GM18858 (cell line): ENCODE measurements around the gene HNRNPU.

Experiments used
- ATAC-seq: cut with Tn5 transposase; IDR thresholded peaks from one replicate; pipeline ENCODE4 v1.9.1; 2021; ENCODE audit not compliant: unreplicated experiment

The HNRNPU gene

DNA sequence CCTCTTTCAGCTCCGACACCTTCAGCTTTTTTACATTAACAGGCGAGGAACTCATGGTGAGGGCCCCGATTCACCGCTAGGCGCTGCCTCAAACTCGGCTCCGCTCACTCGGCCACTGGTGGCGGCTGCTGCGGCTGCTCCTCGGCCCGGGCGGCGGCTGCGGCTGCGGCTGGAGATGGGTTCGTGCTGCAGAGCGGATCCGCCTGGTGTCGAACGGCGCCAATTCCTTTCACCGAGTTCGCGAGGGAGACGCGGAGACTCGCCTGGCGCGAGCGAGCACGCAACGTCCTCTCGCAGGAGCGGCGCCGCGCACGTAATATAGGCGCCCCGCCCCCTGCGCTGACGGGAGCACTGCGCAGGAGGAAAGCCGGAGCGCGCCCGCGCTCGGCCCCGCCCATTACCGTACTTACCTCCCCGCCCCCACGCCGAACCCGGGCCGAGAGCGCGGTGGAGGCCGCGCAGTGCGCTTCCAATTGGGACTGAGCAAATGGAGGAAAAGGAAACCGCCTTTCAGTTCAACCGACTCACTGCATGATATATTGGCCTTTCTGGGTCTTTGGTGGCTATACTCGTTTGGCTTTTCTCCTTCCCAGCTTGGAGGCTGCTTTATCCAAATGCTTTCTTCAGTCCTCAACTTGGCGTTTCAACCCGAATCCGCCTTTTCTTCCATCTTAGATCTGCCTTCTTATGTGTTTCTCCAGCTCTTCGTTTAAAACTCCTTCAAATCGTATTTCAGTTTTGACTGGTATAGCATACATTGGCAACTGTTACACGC is at the start of gene HNRNPU:
Gene HNRNPU (minus strand): TSS at position 291 of the 775 bp plus-strand sequence. CDS start 236 bp downstream, at position 55.
- peak; percentile 48 for ATAC-seq

DNA sequence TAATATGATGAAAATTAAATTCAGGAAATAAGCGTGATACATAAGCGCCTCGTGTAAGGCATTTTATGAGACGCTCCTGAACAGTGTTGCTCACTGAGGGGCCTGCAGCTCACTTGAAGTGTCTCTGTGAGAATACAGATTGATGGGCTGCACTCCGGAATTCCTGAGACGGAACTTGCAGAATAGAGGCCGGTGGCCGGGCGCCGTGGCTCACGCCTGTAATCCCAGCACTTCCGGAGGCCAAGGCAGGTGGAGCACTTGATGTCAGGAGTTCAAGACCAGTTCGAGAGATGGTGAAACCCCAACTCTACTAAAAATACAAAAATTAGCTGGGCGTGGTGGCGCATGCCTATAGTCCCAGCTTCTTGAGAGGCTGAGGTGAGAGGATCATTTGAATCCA is 49.5 kb upstream of the HNRNPU start:
- no peak for ATAC-seq

DNA sequence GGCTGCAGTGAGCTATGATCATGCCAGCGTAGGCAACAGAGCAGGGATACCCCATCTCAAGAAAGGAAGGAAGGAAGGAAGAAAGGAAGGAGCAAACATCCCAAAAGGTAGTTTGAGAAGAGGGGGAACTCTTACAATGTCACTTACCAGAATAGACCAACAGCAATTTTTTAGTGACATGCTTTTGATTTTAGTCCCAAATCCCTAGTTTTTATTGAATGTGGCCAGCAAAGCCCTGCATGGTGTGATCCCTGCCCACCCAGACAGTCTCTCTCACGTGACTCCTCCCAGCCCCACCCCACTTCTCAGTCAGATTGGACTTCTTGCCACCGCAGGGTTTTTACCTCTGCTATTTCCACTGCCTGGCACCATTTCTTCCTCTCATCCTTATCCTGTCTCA is 39.8 kb upstream of the HNRNPU start:
- ATAC-seq = no peak

DNA sequence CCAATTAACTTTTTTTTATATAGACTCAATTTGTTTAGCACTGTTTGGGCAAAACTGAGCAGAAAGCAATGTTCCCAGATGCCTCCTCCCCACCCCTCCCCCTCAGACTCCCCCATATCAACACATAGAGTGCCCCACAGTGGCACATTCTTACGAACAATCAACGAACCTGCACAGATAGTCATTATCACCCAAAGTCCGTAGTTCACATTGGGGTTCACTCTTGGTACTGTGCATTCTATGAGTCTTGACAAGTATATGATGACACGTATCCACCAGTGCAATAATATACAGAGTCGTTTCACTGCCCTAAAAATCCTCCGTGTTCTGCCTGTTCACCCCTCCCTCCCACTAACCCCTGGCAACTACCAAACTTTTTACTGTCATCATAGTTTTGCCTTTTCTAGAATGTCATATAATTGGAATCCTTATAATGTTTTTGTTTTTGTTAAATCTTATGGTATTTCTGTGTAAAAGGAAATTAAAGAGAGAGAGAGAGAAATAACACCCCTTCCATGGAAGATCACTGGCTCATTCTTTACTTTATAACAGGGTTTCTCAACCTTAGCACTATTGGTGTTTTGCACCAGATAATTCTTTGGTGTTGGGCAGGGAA is 37.2 kb upstream of the HNRNPU start:
- ATAC-seq = no peak

DNA sequence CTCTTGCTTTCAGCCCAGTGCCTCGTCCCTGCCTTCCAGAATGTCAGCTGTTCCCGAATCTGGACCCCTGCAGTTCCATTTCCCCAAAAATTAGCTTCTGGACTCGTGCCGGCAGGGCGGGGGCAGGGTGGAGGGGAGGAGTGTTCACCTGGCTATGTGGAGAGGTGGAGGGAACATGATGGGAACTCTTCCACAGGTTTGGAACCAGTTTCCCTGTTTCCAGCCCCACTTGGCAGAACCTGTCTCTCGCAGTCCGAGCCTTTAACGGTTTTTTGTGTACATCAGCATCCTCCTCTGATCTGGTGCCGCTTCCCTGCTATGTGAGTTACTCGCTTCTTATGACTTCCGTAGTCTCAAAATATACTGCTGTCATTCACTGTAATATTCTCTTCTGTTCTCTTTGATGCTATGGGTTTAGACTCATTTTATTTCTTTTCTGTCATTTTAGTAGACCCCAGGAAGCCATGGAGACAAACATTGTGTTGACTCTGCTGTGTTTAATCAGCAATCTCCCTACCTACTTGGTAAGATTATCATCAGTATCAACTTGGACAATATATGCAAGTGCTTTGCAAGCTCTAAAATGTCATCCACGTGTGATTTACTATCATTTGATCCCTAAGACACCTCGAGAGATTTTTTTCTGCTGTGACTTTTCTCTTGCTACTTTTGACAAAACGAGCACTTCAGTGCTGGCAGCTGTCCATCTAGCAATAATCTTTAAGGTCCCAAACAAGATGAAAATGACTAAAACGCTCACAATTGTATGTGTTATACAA is 33.3 kb upstream of the HNRNPU start:
- ATAC-seq = no peak

DNA sequence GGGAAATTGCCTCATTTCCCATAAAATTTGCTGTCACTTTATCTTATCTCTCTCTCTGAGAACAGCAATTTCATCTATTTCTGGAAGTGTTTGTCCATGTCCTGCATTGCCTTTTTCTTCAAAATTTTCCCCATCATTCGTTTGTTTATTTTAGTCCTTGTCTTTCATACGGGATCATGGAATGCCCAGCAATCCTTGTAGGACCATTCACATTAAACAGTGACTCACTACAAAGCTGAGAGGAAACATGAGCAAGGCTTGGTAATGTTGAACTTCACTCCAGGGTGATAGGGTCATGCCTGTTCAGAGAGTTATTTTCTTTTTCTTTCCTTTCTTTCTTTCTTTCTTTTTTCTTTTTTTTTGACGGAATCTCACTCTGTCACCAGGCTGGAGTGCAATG is 32.2 kb upstream of the HNRNPU start:
- no peak for ATAC-seq

DNA sequence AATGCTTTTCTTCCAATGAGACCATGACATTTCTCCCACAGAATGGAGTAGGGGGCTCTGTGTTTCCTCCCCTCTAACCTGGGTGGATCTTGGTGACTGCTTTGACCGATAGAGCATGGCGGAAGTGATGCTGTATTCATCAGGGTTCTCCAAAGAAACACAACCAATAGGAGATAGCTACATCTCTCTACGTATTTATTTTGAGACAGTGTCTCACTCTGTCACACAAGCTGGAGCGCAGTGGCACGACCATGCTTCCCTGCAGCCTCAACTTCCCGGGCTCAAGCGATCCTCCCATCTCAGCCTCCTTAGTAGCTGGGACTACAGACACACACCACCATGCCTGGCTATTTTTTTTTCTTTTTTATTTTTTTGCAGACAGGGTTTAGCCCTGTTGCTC is 29.5 kb upstream of the HNRNPU start:
- no peak for ATAC-seq

DNA sequence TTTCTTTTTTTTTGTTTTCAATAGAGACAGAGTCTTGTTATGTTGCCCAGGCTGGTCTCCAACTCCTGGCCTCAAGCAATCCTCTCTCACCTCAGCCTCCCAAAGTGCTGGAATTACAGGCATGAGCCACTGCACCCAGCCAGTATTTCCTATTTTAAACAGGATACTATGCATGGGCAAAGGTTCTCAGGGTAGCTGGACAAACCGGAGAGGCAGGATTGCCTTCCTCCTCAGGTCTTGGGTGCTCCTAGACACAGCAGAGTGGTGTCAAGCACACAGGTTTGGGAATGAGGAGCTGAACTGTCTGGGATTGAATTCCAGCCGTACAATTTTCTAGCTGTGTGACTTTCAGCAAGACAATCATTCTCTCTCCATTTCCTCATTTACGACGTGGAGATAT is 22.9 kb upstream of the HNRNPU start:
- no peak for ATAC-seq

DNA sequence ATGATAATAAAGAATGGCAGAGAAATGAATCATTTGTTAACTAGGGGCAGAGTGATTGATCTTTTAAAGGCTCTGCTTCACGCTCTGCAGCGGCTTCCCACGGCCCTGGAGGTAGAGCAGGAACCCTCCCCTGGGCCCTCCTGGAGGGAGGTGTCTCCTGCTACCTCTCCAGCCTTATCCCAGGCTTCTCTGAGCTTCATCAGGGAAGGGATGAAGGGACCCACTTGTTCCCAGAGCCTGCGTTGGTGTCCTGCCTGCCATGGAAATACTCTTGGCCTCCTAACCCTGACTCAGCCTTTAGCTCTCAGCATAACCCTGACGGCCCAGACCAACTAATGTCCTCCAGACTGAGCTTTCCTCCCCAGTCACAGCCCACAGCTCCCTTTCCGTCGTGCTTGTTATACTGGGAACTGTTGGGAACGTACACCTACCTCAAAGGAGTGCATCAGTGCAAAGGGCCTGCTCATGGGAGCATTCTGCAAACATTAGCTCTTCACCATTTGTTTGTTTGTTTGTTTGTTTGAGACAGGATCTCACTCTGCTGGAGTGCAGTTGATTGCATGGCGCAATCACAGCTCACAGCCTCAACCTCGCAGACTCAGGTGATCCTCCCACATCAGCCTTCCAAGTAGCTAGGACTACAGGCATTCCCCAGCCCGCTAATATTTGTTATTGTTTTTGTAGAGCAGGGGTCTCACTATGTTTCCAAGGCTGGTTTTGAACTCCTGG is 17.4 kb upstream of the HNRNPU start:
- no peak for ATAC-seq

DNA sequence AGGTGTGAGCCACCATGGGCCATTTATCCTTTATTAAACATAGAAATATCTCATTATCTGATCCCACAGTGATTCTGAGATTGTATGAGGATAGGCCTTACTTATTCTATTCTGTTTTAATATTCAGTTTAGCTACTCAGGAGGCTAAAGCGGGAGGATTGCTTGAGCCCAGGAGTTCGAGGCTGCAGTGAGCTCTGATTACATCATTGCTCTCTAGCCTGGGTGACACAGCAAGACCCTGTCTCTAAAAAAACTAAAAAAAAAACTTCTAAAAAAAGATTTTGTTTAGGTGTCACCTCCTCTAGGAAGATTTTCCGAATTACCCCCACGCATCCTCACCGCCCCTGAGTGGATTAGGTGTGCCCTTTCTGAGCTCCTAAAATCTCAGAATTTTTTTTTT is 14.3 kb upstream of the HNRNPU start:
- ATAC-seq = no peak

DNA sequence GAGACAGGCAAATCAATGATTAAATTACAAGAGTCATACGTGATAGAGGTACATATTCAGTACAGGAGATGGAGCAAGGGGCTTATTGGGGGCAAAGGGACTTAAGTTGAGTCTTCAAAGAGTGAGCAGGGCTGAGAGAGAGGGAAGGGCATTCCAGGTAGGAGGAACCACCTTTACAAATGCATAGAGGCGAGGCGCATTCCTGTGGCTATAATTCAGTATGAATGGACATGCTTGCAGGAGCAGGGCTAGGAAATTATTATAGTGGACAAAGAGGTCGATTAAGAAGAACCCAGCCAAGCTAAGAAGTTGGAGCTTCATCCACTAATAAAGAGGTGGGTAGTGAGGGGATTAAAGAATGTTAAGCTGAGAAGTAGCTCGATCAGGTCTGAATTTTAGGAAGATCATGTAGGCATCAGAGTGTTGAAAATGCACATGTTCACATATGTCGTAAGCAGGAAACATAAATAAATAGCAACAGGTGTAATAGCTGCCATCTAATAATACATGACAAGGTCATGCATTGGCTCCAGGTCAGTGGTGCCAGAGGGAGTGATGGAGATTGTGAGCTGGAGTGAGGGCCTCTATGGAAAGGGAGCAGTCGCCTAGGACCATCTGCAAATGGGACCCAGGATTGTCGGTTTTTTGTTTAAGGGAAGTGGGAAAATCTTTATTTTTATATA is 12.0 kb upstream of the HNRNPU start:
- no peak for ATAC-seq

DNA sequence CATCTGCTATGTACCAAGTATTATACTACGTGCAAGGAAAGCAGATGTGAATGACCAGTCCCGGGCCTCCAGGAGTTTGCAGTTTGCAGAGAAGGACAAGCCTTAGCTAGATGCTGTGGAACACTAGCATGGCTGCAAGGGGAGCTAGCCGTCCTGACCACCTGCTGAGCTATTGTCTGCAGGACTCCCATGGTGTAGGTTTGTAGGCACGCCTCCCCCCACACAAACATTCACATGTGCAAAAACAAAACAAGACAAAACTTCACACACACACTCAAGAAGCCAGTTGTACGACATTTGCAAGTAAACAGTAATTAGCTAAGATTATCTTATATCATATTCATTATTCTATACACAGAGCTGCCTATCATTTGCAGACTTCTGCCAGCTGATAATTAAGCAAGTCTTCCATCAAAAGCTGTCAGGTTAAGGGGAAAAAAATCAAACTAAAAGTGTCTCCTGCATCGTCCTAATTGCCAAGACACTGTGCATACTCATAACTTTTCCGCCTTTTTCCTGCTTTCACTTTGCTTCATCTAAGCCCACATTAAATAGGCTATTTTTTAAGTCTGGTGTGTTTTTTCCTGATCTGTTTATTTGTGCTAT is 10.7 kb upstream of the HNRNPU start:
- no peak for ATAC-seq

DNA sequence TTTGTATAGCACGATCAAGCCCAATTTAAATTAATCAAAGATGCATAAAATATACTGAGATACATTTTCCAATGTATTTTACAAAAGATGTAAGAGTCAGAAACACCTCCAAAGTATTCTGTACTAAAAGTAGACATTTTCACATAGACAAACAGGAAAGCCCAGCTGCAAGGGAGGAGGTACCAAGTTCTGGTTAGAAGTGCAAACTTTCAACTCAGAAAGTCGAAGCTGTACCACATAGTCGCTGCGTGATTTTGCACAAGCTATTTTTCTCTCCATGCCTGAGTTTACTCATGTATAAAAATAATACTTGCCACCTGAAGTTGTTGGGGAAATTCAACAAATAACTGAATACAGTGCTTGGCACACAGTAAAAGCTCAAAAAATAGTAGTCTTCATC is 5.6 kb upstream of the HNRNPU start:
- ATAC-seq = no peak

DNA sequence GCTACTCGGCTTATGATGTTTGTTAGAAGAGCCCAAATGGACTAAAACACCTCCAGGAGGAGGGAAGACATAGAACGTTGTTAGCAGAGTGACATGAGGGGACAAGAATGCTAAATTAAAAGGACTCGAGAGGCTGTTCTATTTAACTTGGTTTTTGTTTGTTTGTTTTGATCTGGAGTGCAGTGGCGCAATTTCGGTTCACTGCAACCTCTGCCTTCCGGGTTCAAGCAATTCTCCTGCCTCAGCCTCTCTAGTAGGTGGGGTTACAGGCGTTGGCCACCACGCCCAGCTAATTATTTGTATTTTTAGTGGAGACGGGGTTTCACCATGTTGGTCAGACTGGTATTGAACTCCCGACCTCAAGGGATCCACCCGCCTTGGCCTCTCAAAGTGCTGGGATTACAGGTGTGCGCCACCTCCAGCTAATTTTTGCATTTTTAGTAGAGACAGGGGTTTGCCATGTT is 5.1 kb upstream of the HNRNPU start:
- ATAC-seq = no peak

DNA sequence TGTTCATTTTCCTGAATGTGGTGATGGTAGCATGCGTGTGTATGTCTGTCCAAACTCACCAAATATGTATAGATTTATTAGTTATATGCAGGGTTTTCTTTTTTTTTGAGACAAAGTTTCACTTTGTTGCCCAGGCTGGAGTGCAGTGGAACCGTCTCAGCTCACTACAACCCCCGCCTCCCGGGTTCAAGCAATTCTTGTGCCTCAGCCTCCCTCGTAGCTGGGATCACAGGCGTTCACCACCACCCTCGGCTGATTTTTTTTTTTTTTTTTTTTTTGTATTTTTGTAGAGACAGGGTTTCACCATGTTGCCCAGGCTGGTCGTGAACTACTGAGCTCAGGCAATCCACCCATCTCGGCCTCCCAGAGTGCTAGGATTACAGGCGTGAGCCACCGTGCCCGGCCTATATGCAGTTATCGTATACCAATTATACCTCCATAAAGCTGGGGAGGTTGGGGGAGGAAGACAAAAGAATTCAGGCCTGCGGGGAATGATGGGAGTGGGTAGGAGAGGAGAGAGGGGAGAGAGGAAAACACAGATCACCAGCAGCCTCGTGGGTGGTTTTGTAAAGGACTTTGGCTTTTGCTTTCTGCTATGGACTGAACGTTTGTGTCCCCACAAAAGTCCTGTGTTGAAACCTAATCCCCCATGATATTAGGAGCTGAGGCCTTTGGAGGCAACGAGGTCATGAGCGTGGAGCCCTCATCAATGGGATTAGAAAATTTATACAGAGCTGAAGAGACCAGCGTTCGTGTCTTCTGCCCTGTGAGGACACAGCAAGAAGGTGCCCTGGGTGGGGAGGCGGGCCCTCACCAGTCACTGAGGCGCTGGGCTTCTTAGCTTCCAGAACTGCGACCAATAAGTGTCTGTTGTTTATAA is 4.4 kb upstream of the HNRNPU start:
- ATAC-seq = no peak

DNA sequence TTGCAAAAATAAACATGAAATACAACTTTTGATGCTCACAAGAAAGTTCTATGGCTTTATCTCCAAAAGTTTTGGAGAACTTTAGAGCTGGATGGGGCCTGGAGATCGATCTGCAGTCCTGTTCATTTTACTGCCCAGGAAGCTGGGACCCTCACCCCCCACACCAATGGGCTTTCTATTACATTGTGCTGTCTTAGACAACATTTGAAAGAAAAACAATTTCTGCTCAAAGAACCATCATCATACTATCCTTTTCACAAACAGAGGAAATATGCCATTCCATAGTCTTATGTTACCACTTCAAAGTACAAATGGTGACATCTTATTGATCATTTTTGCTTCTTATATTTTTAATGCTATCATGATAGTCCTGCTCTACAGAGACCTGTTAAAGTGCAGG is 2.0 kb upstream of the HNRNPU start:
- no peak for ATAC-seq

DNA sequence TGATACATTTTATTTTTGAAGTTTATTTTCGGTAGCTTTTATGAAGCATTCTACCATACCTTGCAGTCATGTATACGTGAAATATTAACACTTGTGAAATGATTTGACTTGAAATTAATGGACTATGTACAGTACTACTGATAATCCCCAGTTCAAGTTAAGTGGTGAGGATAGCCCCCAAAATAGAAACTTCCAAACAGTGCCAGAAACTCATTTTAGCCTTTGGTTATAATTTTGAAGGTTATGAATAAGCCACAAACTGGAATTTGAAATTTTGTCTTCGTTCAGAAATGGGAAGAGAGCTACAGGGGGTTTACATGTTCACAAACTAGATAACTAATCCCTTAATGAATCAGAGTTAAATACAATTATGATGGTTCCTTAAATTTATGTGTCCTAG is 1.5 kb upstream of the HNRNPU start:
- no peak for ATAC-seq

DNA sequence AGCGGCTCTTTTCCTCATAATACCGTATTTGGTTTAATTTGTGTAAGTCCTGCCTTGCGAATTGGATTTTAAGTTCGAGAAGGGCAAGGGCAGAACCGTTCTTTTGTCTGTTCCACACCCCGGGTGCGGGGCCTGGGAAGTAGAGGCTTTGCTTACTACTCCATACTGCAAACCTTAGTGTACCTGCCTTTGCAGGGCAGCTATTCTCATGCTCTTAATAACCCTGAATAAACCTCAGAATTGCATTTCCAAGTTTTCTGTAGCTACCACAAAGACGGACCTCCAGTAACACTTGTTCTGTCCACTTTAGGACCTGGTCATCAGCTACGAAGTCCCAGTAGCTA is 657 bp upstream of the HNRNPU start:
- no peak for ATAC-seq

DNA sequence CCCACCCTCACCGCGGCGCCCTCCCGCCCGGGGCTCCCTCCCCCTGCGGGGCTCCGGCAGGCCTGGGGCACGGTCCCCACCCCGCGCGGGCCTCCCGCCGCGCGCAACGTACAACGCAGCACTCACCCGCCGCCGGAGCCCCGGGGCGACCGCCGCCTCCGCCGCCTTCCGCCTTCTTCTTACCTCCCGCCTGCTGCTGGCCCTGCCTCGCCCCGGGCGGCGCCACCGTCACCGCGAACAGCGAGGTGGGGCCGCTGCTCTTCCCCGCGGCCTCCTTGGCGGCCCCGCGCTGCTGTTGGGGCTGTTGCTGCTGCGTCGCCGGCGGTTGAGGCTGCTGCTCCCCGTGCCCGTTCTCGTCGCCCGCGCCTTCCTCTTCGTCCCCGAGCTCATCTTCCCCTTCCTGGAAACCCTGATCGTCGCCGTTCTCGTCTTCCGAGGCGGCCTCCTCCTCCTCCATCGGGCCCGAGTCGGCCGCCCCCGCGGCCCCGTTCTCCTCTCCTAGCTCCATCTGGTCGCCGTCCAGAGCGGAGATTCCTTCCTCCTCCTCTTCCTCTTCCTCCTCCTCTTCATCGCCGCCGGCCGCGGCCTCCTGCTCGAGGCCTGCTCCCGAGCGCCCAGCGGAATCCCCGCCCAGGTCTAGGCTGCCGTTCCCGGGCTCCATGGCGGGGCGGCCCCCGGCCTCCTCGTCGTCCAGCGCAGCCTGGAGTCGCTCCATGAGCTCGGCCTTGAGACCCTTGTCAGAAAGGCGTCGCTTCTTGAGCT is 671 bp downstream of the HNRNPU start:
- ATAC-seq = no peak
